GM18526 (cell line): ENCODE results near the gene SNED1.

Experiments used
- POLR2A ChIP-seq: IDR thresholded peaks from 3 replicates; pipeline ENCODE4 v1.6.1; 2011; ENCODE audit not compliant: insufficient read length; ENCODE audit errors: extremely low read depth

The SNED1 gene

GRCh38 chr2:240992572-240993291, 5.7 kb upstream of the SNED1 start:
- TF ChIP-seq POLR2A = no peak

- no peak for TF ChIP-seq POLR2A
Observed at GRCh38 chr2:240993446-240994170, 4.8 kb upstream of the SNED1 start.

GRCh38 chr2:240994171-240994896, 4.1 kb upstream of the SNED1 start:
- TF ChIP-seq POLR2A = no peak

DNA sequence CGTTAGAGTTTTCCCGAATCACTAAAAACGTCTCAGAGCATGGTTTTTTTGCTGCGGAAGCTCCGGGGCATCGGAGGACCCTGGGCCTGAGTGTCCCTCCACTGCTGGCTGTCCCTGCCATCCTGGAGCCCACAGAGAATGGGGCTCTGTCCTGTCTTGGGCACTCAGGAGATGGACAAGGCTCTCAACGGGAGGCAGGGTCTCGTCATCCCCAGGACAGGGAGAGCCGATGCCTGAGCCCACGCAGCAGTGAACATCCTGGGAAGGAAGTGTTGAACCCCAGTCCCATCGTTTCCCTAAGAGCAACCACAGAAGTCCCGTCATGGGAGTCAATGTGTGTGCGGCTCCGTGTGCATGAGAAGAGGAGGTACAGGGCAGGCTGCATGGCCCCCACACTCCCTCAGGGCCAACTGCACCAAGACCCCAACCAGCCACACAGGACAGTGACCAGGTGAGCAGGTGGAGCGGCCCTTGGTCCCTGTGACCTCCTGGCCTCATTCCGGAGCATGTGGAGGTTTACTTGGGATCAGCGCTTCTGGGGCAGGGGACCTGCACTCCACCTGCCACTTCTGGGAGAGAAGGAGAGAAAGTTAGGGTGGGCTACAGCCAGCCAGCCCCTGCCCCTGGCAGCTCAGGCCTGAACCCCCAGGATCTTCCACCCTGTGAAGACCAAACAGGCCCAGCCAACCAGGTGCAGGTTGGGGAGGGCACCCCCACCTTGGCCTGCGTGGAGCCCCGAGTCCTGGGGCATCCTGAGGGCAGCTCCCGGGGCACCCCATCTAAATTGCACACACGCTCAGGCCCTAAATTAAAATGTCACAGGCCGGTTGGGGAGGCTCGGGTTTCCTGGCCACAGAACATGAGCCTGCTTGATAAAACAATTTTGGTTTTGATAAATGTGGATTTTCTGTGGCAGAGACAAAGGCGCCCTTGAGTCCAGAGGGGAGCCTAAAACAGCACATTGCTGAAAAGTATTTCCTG, 3.1 kb upstream of the SNED1 start:
- no peak for TF ChIP-seq POLR2A

- TF ChIP-seq POLR2A = no peak
Observed at GRCh38 chr2:240996161-240996833, 2.1 kb upstream of the SNED1 start.

GRCh38 chr2:240996834-240997140, 1.6 kb upstream of the SNED1 start:
- no peak for TF ChIP-seq POLR2A

GRCh38 chr2:240997141-240997855, 1.1 kb upstream of the SNED1 start:
- TF ChIP-seq POLR2A = no peak

DNA sequence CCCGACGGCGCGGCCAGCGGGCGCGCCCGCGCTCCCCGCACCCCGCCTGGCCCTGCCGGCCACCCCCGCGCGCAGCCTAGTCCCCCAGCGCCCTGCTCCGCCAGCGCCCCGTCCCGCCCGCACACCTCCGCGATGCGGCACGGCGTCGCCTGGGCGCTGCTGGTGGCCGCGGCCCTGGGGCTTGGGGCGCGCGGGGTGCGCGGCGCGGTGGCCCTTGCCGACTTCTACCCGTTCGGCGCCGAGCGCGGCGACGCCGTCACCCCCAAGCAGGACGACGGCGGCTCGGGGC, 232 bp downstream of the SNED1 start:
- no peak for TF ChIP-seq POLR2A

DNA sequence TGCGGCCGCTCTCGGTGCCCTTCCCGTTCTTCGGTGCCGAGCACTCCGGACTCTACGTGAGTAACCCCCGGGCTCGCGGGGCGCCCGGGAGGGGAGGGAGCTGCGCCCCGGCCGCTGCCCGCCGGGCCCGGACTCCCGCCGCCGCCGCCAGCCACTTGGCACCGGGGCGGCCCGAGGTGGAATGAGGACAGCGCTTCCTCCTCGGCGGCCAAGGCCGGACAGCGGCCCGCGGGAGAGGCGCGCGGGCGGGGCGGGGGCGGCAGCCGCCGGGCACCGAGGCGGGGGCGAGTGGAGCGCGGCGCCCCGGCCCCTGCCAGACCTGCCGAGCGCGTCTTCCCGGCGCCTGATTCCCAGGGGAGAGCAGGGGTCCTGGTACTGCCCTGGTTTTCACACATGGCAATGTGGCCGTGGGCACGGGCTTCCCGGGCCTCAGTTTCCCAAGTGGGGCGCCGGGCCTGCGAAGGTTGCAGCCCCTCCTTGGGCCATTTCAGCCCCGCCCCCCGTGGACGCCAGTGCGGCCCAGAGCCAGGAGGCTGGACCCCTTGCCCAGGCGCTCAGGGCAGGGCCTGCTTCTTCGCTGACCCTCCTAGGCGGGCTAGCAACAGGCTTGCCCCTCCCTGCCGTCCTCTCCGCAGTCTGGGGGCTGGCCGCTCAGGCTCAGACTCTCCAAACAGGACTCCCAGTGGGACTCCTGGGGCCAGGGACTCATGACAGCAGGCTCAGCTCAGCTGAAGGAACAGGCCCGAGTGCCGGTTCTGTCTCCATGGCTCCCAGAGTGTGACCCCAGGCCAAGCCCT, 775 bp downstream of the SNED1 start:
- no peak for TF ChIP-seq POLR2A

DNA sequence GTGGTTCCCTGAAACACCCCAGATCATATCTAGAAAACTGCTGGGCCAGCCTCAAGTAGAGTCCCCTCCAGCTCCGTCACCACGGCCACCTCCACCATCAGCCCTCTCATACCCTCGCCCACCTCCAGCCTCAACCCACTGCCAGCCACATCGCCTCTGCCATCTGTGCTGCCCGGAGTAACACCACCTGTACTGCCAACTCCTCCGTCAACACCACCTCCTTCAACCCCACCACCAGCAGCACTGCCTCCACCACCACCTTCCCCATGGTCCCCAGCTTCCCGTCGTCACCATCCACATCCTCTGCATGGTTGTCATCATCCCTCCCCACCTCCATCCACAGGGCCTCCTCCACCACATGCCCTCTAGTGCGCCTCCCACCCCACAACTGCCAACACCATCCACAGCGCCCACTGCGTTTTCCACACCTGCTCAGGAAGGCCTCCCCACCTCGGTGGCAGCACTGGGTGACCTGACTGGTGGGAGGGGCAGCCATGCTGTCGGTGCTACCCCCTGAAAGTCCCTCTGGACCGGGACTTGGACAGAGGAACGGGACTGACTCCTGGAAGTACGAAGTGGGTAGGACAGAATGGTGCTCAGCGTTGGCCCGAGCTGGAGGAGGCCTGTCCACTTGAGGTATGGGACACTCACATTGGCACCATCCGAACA, 1.6 kb downstream of the SNED1 start:
- no peak for TF ChIP-seq POLR2A

- no peak for TF ChIP-seq POLR2A
Observed at GRCh38 chr2:241000831-241001321, 2.5 kb downstream of the SNED1 start.

DNA sequence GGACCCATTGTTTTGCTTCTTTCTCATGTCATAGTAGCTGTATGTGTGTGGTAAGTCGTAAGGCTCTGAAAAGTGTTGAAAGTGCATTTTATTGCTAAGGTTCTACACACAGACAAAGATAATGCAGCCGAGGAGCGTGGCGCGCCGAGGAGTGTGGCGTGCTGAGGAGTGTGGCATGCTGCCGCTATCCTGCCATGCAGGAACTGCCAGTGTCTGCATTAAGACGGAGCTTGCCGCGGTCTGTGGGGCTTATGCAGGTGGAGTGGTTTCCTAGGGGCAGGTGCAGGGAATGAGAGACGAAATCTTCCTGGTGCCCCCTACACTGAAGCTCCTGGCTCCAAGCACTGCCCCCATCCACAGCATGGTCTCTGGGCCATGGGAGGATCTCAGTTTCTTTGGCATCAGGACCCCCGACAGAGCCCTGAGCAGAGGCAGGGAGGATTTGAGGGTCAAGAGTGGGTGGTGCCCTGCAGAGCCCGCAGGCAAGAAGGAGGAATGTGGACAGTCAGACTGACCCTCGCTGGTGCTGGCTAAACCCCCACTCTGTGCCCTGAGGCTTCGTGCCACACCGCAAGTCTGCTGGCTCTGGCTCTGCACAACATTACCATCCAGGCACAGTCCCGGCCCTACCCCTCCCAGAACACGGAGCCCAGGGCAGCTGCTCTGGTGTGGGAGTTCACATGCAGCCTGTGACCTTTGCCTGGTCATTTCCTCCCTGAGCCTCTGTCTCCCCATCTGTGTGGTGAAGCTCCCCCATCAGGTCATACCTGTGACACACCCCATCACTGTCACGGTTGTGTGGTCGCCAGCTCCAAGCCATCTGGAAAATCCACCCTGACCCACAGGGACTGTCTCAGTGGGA, 3.2 kb downstream of the SNED1 start:
- no peak for TF ChIP-seq POLR2A
